PC-3 (cell line): ENCODE data around the gene GRWD1.

Experiments used
- EZH2 ChIP-seq: fragments of 300-600 bp; sonication (generic); IDR thresholded peaks from one replicate; pipeline ENCODE4 v1.6.1; 2017; ENCODE audit warnings: antibody characterized with exemption, mild to moderate bottlenecking, low read length; ENCODE audit not compliant: unreplicated experiment
- TF ChIP-seq, protein P1 (sequence below): fragments of 300-600 bp; sonication (generic); conservative IDR thresholded peaks from 2 replicates; pipeline ENCODE4 v1.5.1; 2017; ENCODE audit warnings: antibody characterized with exemption, low read depth, mild to moderate bottlenecking, low read length

DNA sequence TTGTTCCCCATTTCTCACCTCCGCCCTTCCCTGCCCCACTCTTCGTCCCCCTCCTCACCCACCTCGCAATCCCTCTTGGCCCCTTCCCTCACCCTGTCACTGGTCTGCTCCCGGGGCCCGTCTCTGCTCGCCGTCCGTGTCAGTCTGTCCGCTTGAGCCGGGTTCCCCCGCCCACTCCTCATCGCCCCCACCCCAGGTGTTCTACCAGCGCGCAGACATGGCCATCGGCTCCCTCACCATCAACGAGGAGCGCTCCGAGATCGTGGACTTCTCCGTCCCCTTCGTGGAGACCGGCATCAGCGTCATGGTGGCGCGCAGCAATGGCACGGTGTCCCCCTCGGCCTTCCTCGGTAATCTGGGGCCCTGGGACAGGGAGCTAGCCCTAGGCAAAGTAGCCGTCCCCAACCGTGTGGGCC lies 30.0 kb upstream of the GRWD1 start:
- TF ChIP-seq, protein P1, sequence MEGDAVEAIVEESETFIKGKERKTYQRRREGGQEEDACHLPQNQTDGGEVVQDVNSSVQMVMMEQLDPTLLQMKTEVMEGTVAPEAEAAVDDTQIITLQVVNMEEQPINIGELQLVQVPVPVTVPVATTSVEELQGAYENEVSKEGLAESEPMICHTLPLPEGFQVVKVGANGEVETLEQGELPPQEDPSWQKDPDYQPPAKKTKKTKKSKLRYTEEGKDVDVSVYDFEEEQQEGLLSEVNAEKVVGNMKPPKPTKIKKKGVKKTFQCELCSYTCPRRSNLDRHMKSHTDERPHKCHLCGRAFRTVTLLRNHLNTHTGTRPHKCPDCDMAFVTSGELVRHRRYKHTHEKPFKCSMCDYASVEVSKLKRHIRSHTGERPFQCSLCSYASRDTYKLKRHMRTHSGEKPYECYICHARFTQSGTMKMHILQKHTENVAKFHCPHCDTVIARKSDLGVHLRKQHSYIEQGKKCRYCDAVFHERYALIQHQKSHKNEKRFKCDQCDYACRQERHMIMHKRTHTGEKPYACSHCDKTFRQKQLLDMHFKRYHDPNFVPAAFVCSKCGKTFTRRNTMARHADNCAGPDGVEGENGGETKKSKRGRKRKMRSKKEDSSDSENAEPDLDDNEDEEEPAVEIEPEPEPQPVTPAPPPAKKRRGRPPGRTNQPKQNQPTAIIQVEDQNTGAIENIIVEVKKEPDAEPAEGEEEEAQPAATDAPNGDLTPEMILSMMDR = no peak
- no peak for TF ChIP-seq EZH2
